GM06990 (cell line): ENCODE measurements around the gene REEP1.
"Not testable (repeated sequence)": the region's sequence is repeated elsewhere in the genome, so short reads cannot be mapped to it uniquely, and the experiment has no call there.

ENCODE experiments used
- DNase-seq: peaks from one replicate; pipeline ENCODE4 v3.0.0-alpha.2; 2011; ENCODE audit not compliant: insufficient read length; ENCODE audit errors: extremely low read depth
- H3K27me3 ChIP-seq: replicated peaks from 2 replicates; pipeline ENCODE4 v1.6.0; 2011; ENCODE audit warnings: low read length; ENCODE audit not compliant: control insufficient read depth, insufficient read depth
- H3K36me3 ChIP-seq: 2 replicates; pipeline ENCODE4 v1.5.1; 2011; ENCODE audit warnings: low read length; ENCODE audit not compliant: control insufficient read depth, insufficient read depth
- H3K4me3 ChIP-seq: replicated peaks from 2 replicates; pipeline ENCODE4 v1.5.1; 2011; ENCODE audit warnings: low read depth, mild to moderate bottlenecking, control low read depth, low read length
- CTCF ChIP-seq: IDR thresholded peaks from 2 replicates; pipeline ENCODE4 v1.5.1; 2011; ENCODE audit warnings: low read length, control low read depth, mild to moderate bottlenecking, inconsistent platforms; ENCODE audit not compliant: insufficient read depth, poor library complexity, severe bottlenecking

The REEP1 gene

GRCh38 chr2:86231680-86232372, 105.6 kb downstream of the REEP1 start:
- H3K27me3 ChIP-seq = no peaks in the 10 kb centered on the region
- no peak for DNase-seq
- H3K36me3 ChIP-seq = no peaks in the 10 kb centered on the region
- no peak overlapping the region for H3K4me3 ChIP-seq
- no peak for TF ChIP-seq CTCF

DNA sequence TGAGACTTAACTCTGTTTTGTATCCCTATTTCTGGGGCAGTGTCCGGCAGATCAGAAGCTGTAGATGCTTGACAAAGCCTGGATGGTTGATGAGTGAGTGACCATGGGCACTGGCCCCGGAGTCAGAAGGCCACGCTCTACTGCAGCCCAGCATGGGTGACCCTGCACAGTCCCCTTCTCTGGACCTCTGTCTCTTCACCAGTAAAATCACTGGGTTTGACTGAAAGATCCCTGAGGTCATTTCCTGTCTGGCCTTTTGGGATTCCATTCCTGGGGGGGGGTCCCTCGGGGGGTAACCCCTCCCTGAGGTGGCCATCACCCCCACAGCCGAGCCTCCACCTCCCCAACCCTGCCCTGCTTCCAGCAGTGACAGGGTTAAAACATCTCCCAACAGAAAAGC, 106.5 kb downstream of the REEP1 start:
- no peak for DNase-seq
- H3K4me3 ChIP-seq = no peak overlapping the region
- TF ChIP-seq CTCF = no peak

DNA sequence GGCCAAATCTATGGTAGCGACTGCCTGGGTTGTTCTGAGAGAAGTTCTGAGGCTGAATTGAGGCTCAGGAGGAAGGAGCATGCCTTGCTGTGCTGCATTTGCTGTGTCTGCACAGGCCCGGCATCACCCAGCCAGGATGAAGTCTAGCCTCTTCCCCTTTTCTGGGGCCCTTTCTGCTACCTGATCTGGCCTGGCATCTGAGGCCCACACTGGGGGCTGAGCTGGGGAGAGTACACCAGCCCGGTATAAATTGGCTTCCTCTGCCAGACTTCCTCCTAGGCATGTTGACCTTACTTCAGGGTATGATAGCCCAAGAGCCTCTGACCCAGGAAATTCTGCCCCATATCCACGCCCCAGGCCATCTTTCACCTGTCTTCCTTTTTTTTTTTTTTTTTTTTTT, 108.2 kb downstream of the REEP1 start:
- TF ChIP-seq CTCF = no peak
- H3K36me3 ChIP-seq = no peaks in the 10 kb centered on the region
- H3K4me3 ChIP-seq = no peak overlapping the region
- no peak for DNase-seq
- no peaks in the 10 kb centered on the region for H3K27me3 ChIP-seq

More for the DNA sequence above, 106.5 kb downstream of the REEP1 start:
- Histone ChIP-seq H3K27me3 (no peaks in the 10 kb centered on the region), H3K36me3 (no peaks in the 10 kb centered on the region)

GRCh38 chr2:86228574-86228973, 108.9 kb downstream of the REEP1 start:
- DNase-seq, H3K36me3 ChIP-seq, H3K4me3 ChIP-seq, H3K27me3 ChIP-seq: not testable (repeated sequence)

DNA sequence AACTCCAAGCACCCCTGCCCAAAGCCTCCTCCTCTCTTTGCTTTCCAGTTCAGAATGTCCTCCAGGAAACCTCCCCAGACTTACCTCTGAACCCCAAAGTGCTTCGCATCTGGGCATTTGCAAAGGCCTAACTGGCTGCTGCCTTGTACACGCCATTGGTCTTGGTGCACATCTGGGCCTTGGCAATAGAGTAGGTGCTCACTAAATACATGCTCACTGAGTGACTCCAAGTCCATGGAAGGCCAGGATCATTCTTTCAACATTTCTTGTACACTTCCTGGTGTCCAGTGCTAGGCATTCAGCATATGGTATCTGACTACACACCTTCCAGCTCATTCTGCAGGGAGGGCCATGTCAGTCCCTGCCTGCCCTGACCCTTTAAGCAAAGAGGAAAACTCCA, 109.7 kb downstream of the REEP1 start:
- no peak for TF ChIP-seq CTCF

DNA sequence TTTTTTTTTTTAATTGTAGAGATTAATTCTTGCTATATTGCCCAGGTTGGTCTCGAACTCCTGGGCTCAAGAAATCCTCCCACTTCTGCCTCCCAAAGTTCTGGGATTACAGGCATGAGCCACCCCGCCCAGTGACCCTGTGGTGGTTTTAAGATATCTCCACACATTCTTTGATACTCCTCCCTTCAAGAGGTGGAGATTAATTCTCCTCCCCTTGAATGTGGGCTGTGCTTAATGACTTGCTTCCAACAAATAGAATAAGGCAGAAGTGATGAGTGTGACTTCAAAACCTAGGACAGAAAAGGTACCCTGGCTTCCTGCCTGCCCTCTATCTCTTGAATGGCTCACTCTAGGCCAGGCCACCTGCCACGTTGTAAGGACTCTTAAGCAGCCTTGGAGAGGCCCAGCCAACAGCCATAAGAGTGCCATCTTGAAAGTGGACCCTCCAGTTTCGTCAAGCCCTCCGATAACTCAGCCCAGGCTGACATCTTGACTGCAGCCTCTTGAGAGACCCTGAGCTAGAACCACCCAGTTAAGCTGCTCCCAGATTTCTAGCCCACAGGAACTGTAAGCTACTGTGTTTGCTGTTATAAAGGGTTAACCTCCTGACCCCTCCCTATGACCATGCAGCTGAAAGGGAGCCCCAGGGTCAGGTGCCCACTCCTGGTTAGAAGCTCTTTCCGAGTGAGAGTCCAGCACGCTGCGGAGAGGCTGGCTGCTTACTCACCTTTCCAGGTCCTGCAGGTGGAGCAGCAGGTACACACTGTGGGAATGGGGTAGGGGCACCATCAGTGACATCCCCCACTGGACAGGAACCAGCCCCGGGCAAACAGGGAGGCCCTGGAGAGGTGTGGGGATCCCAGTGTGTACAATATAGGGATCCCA, 110.5 kb downstream of the REEP1 start:
- Histone ChIP-seq H3K4me3 (no peak overlapping the region), H3K36me3 (no peaks in the 10 kb centered on the region), H3K27me3 (no peaks in the 10 kb centered on the region)
- TF ChIP-seq CTCF = no peak
- DNase-seq = no peak

More for the DNA sequence above, 109.7 kb downstream of the REEP1 start:
- no peaks in the 10 kb centered on the region for H3K36me3 ChIP-seq
- H3K27me3 ChIP-seq = no peaks in the 10 kb centered on the region
- DNase-seq = no peak
- no peak overlapping the region for H3K4me3 ChIP-seq
